NCI-H69 (cell line): ENCODE data around the gene ARHGEF33.

Experiments
- DNase-seq: peaks from one replicate; lab custom pipeline; 2025; lab: John Stamatoyannopoulos, UW

Gene ARHGEF33

GRCh38 chr2:39017334-39017733 is 127.7 kb downstream of the ARHGEF33 start:
- no peak for DNase-seq

- no peak for DNase-seq
These were observed 129.0 kb downstream of the ARHGEF33 start for GRCh38 chr2:39018638-39019037.

- peak; percentile 67 for DNase-seq
These were observed 130.7 kb downstream of the ARHGEF33 start for GRCh38 chr2:39020383-39020782.

GRCh38 chr2:39022642-39023235 is 133.1 kb downstream of the ARHGEF33 start:
- peak; percentile 56 for DNase-seq

- DNase-seq: peak; percentile 27
These were observed 134.0 kb downstream of the ARHGEF33 start for GRCh38 chr2:39023649-39024048.

GRCh38 chr2:39024833-39025232 is 135.2 kb downstream of the ARHGEF33 start:
- peak; percentile 15 for DNase-seq
